SK-N-MC (cell line): ENCODE results near the gene ARHGEF2.

Source experiments
- EZH2 ChIP-seq: fragments of 200-600 bp; sonication (generic); IDR thresholded peaks from one replicate; pipeline ENCODE4 v1.6.1; 2017; ENCODE audit warnings: antibody characterized with exemption
- FOXP2 ChIP-seq: optimal IDR thresholded peaks from 2 replicates; pipeline ENCODE3; 2011; ENCODE audit warnings: mild to moderate bottlenecking, moderate library complexity; ENCODE audit not compliant: insufficient read depth; ENCODE audit errors: extremely low read length, control extremely low read depth
- POLR2AphosphoS5 ChIP-seq: IDR thresholded peaks from 2 replicates; pipeline ENCODE4 v1.6.1; 2012; ENCODE audit warnings: mild to moderate bottlenecking, low read depth, low read length, borderline replicate concordance

DNA sequence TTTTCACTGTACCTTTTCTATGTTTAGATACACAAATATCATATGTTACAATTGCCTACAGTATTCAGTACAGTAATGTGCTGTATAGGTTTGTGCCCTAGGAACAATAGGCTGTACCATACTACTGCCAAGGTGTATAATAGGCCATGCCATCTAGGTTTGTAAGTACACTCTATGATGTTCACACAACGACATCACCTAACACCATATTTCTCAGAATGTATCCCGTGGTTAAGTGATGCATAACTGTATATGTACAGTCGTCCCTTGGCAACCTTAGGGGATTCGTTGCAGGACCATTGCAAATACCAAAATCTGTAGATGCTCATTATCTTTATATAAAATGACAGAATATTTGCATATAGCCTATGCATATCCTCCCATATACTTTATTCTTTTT lies 48.2 kb upstream of the ARHGEF2 start:
- TF ChIP-seq EZH2 (no peak), POLR2AphosphoS5 (no peak), FOXP2 (no peak)
